Stimulated activated CD4-positive, alpha-beta T cell treated with anti-CD3 and anti-CD28 coated beads, Interleukin-4, amount 100 ng/mL, for 4 hours (primary cell): Measurements from ENCODE around the gene GRIN2A.

ENCODE experiments used
- DNase-seq, 2 experiments: peaks; one replicate each; pipeline ENCODE4 v3.0.0-alpha.2; 2020

Gene GRIN2A

GRCh38 chr16:10083301-10083700 lies 98.9 kb downstream of the GRIN2A start:
- DNase-seq: no peak

DNA sequence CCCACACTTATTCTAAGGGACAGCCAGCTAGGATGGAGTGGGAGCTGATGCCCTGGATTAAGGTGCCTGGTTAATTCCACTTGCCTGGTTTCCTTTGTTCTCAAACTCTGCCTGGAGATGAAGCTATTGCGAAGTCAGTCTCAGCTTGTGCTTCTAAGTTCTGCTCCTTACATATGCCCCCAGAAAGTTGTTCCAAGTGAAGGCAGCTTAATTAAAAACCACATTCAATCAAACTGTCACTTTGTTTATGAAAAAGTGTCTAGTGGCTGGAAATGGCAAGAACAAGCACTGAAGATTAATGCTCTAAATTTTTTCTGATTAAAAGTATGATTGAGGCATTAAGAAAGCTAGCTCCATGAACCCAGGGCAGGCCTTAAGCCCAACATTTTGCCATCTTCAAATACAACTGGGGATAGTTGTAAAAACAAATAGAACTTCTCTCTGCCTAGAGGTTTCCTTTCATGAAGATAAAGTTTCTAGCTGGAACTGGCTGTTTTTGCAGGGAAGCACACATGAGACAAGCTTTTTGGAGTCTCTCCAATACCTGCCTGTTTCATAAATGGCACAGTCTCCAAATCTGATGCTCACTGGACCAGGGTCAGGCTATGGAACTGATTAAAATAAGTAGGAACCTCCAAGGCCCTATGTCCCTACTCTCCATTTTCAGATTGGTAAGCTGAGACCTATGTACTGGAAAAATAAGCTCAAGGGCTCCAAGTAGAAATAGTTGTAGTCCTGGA lies 100.9 kb downstream of the GRIN2A start:
- no peak for DNase-seq

GRCh38 chr16:10080051-10080772 lies 102.0 kb downstream of the GRIN2A start:
- DNase-seq: no peak

DNA sequence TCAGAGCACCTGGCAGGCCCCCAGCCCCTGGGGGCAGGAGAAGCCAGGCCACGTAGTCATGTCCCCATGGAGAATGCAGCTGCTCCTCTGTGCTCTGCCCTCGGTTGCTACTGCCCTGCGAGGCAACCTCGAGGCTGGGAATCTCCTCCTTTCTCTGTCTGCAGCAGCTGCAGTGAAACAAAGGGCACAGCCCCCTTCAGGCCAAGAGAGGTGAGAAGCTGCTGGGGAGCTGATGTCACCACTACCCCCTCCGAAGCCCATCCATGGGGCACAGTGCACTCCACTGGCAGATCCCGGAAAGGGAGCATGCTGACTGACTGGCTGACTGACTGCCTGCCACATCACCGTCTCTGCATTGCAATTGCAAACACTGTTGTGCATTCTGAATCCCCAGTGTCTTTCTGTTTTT lies 103.7 kb downstream of the GRIN2A start:
- no peak for DNase-seq

DNA sequence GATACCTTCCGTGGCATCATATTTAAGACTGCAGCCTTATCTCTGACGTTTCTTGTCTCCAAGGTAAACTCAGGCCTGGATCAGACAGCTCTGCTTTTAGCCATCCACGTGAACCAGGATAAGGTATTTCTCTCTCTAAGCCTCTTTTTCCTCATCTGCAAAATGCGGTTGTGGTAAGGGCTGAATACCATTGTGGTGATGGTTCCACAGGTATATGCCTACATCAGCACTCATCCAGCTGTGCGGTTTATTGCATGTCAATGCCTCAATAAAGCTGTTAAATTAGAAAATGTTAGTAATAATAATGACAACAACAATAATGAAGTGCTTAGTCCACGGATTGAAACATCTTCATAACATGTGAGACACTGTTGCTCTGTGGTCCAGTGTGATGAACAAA lies 104.4 kb downstream of the GRIN2A start:
- DNase-seq: no peak

GRCh38 chr16:10076037-10076436 lies 106.2 kb downstream of the GRIN2A start:
- no peak for DNase-seq

GRCh38 chr16:10070591-10070990 lies 111.6 kb downstream of the GRIN2A start:
- DNase-seq: no peak

DNA sequence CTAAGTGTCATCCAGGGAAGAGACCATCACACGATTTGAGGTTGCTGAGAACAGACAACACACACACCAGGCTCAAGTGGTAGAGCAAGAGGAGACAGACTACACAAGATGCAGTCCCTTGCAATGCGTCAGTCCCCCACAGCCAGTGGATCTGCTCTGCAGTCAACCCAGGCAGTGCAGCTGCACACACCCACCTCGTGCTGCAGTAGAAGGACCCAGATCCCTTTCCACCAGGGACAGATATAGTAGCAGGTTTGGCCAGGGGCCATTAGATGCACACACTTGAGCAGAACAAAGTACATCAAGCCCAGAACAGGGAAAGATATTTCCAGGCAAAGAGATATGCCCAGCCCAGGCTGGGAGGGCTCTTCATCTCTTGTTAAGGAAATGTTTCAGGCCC lies 112.9 kb downstream of the GRIN2A start:
- no peak for DNase-seq

DNA sequence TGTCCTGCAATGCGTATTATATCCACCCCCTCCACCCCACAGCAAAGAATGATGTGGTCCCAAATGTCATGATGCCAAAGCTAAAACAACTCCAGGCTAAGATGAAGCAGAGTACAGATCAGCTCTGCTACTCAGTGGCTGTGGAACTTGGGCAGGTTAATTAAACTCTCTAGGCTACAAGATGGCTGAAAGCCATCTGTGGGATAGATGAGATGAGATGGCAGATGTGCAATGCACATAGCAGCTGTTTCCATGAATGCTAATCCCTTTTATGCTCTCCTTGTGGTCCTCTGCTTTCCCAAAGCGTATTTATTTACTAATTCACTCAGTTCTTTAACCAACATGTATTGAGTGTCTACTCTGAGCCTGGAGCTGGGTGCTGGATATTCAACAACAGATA lies 114.4 kb downstream of the GRIN2A start:
- no peak for DNase-seq

DNA sequence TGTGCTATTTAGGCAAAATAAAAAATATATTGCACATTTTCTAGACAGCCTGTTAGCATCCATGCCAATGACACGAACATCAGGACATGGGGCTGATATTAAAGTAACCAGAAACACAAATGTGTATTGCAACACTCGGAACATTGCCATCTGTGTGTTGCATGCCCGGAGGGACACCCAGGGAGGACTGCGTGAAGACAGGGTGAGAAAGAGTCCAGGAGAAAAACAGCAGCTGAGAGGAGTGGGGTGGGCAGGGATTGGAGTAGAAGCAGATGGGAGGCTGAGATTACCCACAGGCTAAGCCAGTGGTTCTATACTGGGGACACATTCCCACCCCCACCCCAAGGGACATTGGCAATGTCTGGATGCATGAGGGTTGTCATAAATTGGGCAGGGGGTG lies 114.8 kb downstream of the GRIN2A start:
- no peak for DNase-seq

GRCh38 chr16:10065019-10065418 lies 117.2 kb downstream of the GRIN2A start:
- DNase-seq: no peak

DNA sequence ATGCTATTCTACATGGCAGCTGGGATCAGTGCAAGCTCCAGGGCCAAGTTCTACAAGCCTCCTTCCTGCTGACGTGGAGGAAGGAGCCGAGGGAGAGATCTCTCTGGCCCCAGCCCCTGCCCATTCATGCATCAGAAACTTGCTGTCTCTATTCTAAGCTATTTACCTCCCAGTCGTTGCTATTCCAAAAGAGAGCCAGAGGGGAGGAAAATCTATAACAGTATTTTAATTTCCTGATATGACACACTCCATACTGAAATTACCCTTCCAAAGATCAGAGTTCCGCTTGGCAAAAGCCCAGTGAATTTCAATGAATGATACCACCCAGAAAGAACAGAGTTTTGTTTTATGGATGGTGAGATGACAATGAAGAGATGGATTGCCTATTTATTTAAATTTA lies 133.4 kb downstream of the GRIN2A start:
- no peak for DNase-seq

DNA sequence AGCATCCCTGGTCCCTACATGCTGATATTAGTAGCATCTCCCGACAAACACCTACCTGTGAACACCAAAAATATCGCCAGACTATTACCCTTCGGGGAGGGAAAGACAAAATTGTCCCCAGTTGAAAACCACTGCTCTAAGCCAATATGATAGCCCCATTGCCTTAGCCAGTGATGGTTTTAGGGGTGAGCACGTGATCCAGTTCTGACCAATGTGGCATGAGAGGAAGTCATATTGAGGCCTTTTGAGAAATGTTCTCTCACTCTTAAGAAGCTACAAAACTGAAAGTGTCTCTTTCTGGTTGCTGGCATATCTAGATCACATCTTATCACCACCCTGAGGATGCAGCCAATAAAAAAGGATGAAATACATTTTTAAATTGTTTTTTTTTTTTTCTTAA lies 136.3 kb downstream of the GRIN2A start:
- DNase-seq: no peak

GRCh38 chr16:10045291-10045775 lies 136.9 kb downstream of the GRIN2A start:
- DNase-seq: no peak

DNA sequence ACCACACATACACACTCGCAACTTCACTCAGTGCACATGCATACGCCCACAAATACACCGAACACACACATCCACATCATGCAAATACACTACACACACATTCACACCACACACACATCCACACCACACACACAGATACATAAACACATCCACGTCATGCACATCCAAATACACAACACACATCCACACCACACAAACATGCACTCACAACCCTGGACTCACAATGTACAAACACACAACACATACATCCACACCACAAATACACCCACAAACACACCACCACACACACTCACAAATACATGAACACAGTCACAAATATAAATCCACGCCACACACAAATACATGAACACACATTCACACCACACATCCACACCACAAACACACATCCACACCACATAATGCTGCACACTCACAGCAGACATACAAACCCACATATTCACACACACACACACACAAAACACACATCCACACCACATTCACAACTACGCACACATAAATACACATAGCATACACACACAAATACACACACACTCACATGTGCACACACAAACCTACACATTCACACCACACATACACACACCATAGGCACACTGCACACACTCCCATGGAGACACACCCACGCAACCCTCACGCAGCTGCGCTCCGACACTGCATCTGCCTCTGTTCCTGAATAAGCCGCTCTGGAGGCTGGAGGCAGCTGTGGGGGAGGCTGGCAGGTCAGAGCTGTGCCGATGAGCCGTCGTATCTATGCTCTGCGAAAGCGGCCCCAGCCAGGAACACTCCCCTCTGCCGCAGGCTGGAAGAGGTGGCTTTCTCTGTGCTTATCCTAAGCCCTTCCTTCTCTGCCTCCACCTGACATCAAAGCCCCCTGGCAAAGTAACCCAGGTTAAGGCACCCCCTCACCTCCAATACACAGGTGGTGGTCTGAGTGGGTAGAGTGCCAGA lies 141.8 kb downstream of the GRIN2A start:
- DNase-seq: no peak

DNA sequence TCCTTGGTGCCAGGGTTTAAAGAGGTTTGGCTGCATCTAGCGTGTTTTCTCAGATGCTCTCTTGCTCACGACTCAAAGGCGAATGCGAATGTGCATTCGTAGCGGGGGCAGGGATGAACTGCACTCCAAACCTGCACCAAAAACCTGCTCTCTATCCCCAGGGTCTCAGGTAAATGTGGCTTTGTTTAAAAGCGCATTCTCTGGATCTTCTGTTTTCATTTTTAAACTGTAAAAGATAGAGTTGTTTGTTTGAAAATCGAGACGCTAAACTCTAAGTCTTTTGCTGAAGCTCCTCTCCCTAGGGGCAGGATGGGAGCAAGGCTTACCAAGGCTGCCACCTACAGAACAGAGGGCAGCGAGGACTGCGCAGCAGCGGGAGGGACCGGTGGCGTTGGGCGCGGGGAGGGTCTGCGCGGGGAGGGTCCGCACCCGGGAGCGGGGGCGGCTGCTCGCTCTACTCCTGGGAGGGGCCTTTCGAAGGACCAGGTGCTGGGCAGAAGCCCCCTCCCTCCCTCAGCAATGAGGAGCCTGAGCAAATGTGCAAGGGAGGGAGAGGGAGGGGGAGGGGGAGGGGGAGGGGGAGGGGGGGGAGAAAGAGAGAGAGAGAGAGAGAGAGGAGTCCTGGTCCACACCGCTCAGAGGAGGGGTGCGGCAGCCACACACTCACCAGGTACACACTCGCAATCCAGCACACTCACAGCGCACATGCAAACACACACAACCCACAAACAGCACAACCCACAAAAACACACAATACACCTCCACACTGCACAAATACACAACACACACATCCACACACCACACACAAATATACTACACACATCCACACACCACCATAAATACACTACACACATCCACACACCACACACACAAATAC lies 142.8 kb downstream of the GRIN2A start:
- DNase-seq: no peak

DNA sequence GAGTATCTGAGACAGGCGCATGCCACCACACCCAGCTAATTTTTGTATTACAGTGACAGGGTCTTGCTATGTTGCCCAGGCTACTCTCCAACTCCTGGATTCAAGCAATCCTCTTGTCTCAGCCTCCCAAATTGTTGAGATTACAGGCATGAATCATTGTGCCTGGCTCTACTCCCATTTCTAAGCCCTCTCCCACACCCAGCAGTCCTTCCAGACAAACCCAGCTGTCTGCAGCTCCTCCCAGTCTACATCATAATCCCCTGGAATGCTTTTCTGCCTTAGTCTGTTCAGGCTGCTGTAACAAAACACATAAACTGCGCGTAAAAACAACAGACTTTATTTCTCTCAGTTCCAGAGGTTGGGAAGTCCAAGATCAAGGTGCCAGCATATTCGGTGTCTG lies 144.5 kb downstream of the GRIN2A start:
- no peak for DNase-seq

DNA sequence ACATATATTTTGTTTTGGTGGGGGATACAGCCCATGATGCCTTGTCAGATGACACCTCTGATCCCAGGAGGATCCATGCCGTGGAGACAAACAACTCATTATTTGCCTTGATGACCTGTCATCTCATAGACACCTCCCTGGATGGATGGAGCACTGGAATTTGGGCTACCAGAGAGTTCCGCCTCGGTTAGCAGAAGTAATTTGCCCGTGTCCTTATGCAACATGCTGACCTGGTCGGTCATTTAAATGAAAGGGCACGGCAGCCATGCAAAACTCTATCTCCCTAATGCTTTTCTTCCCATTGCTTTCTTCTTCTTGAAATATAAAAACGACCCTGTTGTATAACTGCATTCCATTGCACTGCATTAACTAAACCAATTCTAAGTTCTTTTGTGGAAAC lies 145.3 kb downstream of the GRIN2A start:
- DNase-seq: no peak

- no peak for DNase-seq
Observed at GRCh38 chr16:10033556-10033955, 148.7 kb downstream of the GRIN2A start.

GRCh38 chr16:10031955-10032354 lies 150.3 kb downstream of the GRIN2A start:
- no peak for DNase-seq

- no peak for DNase-seq
Observed at GRCh38 chr16:10031473-10031872, 150.8 kb downstream of the GRIN2A start.

DNA sequence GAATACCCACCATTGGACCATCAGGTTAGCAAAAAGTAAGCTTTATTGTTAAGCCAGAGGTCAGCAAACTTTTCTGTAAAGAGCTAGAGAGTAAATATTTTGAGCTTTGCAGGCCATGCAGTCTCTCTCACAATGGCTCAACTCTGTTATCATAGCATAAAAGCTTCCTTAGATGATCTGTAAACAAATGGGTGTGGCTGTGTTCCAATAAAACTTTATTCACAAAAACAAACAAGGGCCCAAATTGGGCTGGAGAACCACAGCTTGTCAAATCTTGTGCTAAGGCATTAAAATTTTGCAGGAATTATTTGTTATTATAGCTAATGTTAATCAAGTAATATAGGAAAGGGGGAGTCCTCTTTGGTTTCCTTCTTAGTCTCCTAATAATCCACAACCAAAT lies 153.6 kb downstream of the GRIN2A start:
- DNase-seq: no peak
